ENCODE results near the gene LRP4.
A peak's percentile ranks its signal among the peaks of the same experiment; 100 is the strongest.
"Not testable (repeated sequence)": the region's sequence is repeated elsewhere in the genome, so short reads cannot be mapped to it uniquely, and the experiment has no call there.

The LRP4 gene

DNA sequence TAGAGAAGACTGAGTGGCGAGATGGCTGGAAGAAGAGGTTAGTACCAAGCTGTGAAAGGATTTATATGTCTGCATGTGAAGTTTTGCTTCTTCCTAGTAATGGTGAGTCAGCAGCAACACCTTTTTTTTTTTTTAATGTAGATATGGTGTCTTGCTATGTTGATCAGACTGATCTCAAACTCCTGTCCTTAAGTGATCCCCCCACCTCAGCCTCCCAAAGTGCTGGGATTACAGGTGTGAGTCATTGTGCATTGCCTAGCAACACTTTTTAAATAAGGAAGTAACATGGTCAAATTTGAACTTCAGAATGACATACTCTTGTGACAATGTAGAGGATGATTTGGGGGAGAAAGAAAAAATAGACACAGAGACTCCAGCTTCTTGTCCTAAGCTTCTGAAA lies 11.7 kb upstream of the LRP4 start:
- TF ChIP-seq, protein P1, sequence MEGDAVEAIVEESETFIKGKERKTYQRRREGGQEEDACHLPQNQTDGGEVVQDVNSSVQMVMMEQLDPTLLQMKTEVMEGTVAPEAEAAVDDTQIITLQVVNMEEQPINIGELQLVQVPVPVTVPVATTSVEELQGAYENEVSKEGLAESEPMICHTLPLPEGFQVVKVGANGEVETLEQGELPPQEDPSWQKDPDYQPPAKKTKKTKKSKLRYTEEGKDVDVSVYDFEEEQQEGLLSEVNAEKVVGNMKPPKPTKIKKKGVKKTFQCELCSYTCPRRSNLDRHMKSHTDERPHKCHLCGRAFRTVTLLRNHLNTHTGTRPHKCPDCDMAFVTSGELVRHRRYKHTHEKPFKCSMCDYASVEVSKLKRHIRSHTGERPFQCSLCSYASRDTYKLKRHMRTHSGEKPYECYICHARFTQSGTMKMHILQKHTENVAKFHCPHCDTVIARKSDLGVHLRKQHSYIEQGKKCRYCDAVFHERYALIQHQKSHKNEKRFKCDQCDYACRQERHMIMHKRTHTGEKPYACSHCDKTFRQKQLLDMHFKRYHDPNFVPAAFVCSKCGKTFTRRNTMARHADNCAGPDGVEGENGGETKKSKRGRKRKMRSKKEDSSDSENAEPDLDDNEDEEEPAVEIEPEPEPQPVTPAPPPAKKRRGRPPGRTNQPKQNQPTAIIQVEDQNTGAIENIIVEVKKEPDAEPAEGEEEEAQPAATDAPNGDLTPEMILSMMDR (IDR thresholded peaks at IDR 0.05): no peak
- Histone ChIP-seq H3K27ac (no peak overlapping the region), H3K9me3 (no peaks in the 10 kb centered on the region), H3K27me3 (peaks cover 0 to 3% of the 10 kb centered on the region in 2 donors), H3K36me3 (no peaks in the 10 kb centered on the region), H3K4me3 (no peak overlapping the region), H3K4me1 (no peaks in the 10 kb centered on the region)
- intact Hi-C loops (cut with DNase I; ENCODE audit: low total_unique reads): no loop called here
- DNase-seq: no peak

DNA sequence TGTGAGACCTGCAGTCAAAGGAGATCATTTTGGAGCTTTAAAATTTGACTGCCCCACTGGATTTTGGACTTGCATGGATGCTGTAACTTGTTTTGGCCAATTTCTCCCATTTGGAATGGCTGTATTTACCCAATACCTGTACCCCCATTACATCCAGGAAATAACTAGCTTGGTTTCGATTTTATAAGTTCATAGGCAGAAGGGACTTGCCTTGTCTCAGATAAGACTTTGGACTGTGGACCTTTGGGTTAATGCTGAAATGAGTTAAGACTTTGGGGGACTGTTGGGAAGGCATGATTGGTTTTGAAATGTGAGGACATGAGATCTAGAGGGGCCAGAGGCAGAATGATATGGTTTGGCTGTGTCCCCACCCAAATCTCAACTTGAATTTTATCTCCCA lies 10.4 kb upstream of the LRP4 start:
- intact Hi-C loops (cut with DNase I; ENCODE audit: low total_unique reads); H3K27me3 ChIP-seq; DNase-seq; H3K9me3 ChIP-seq; H3K4me1 ChIP-seq; H3K36me3 ChIP-seq; H3K4me3 ChIP-seq; H3K27ac ChIP-seq: not testable (repeated sequence)

DNA sequence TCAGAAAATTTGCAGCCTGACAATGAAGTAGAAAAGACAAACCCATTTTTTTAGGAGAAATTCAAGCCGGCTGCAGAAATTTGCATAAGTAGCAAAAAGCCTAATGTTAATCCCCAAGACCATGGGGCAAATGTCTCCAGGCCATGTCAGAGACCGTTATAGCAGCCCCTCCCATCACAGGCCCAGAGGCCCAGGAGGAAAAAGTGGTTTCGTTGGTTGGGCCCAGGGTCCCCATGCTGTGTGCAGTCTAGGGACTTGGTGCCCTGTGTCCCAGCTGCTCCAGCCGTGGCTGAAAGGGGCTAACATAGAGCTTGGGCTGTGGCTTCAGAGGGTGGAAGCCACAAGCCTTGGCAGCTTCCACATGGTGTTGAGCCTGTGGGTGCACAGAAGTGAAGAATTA lies 9.6 kb upstream of the LRP4 start:
- H3K36me3 ChIP-seq; H3K27ac ChIP-seq; intact Hi-C loops (cut with DNase I; ENCODE audit: low total_unique reads); H3K9me3 ChIP-seq; H3K4me1 ChIP-seq; H3K4me3 ChIP-seq; DNase-seq; H3K27me3 ChIP-seq: not testable (repeated sequence)

GRCh38 chr11:46920755-46921154 lies 2.4 kb upstream of the LRP4 start:
- intact Hi-C loops (cut with DNase I; ENCODE audit: low total_unique reads): no loop called here
- Histone ChIP-seq H3K9me3 (no peaks in the 10 kb centered on the region), H3K27ac (peak overlapping the region; percentile 21 to 50), H3K27me3 (no peaks in the 10 kb centered on the region), H3K36me3 (no peaks in the 10 kb centered on the region), H3K4me1 (peaks cover 0 to 41% (median 21%) of the 10 kb centered on the region in 4 donors), H3K4me3 (no peak overlapping the region)
- TF ChIP-seq, protein P1 (IDR thresholded peaks at IDR 0.05): no peak
- DNase-seq: peak; percentile 73 to 78

- H3K27ac ChIP-seq: peak overlapping the region in 1 of 2 donors; percentile 39
- DNase-seq: no peak
- no peaks in the 10 kb centered on the region for H3K9me3 ChIP-seq
- TF ChIP-seq, protein P1 (IDR thresholded peaks at IDR 0.05): no peak
- no peaks in the 10 kb centered on the region for H3K36me3 ChIP-seq
- H3K27me3 ChIP-seq: no peaks in the 10 kb centered on the region
- peaks cover 0 to 52% (median 25%) of the 10 kb centered on the region in 4 donors for H3K4me1 ChIP-seq
- H3K4me3 ChIP-seq: peak overlapping the region; percentile 53 to 58
- intact Hi-C loops (cut with DNase I; ENCODE audit: low total_unique reads): no loop called here
Measured at GRCh38 chr11:46918788-46919513, 601 bp upstream of the LRP4 start.

GRCh38 chr11:46917762-46918082 lies 628 bp downstream of the LRP4 start:
- H3K4me1 ChIP-seq: peaks cover 0 to 53% (median 26%) of the 10 kb centered on the region in 4 donors
- H3K4me3 ChIP-seq: peak overlapping the region; percentile 53 to 58
- no peaks in the 10 kb centered on the region for H3K27me3 ChIP-seq
- no peaks in the 10 kb centered on the region for H3K36me3 ChIP-seq
- H3K9me3 ChIP-seq: no peaks in the 10 kb centered on the region
- peak overlapping the region in 1 of 2 donors; percentile 61 for H3K27ac ChIP-seq
- DNase-seq: no peak
- TF ChIP-seq, protein P1 (IDR thresholded peaks at IDR 0.05): no peak
- intact Hi-C loops (cut with DNase I; ENCODE audit: low total_unique reads): no loop called here

Data from tibial artery (tissue), 4 donors.